ENCODE results near the gene FILIP1L.
"Not testable (repeated sequence)": the region's sequence is repeated elsewhere in the genome, so short reads cannot be mapped to it uniquely, and the experiment has no call there.

Gene FILIP1L

DNA sequence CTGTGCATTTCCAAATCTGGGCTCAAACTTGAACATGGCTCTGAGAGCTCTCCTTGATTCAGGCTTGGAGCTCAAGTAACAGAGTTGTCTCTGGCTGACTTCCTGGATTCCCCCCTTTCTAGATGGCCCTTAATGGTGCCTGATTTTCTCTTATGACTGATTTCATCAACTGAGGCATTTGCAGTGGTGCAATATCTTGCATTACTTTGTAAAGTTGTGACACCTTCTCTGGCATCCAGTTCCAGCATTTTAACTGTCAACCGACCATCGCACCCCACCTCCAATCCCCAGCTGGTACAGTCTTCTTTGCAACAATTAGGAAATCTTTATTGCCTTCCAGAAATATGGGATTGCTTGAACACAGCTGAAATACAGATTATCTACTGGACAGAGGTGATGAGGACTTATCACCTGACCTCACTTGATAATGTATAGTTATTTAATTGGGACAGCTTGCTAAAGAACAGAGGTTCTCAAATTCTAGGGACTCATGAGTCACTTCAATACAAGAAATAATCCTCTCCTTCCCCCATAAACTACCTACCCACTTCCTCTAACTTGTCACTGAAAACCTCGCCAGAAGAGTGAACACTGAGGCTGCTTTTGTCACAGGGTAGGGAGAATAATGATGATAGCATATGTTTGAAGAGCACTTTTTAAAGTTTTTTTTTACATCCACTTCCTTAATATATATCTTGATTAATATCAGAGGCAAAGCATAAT is 41.8 kb downstream of the FILIP1L start:
- DNase-seq: no peak

- DNase-seq: no peak
Measured at GRCh38 chr3:100069472-100069871, 44.8 kb downstream of the FILIP1L start.

DNA sequence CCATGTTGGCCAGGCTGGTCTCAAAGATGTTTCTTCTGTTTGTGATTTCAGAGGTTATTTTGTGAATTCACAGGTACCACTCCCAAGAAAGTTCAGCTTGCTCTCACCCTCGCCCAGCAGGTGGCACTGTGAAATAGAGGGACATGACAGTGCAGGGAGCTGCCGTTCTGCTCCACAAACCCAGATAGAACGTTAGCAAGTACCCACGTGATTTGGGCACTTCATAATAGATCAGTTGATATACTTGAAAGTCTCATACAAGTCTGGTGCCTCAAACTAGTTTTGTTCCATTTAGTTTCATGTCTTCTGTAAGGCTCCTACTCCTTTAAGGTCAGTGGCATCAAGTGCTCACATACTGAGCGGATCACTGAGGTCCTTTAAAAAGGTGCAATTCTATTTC is 45.5 kb downstream of the FILIP1L start:
- peak; percentile 82 for DNase-seq

GRCh38 chr3:100067589-100067988 is 46.7 kb downstream of the FILIP1L start:
- DNase-seq: no peak

DNA sequence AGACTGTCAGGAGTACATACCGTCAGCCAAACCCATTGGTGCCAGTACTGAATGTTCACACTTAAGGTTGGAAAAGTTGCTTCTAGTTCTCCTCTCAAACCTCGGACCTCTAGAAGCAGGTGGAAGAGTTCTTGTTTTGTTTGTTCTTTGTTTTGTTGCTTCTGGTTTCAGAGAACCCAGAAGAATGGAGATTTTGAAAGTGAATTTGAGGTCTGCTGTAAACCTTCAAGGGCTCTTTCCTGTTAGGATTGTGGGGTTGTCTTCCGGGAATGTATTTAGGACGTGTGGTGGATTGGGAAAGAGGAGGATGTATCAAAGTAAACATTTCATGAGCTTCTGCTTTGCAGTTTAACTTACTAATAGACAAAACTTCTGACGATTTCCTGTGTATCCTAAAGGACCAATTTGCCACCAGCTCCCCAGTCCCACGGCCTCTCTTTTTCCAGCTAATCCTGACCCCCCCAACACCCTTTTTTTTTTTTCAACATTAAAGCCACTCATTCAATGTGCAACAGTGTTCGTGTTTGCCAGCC is 50.3 kb downstream of the FILIP1L start:
- DNase-seq: no peak

DNA sequence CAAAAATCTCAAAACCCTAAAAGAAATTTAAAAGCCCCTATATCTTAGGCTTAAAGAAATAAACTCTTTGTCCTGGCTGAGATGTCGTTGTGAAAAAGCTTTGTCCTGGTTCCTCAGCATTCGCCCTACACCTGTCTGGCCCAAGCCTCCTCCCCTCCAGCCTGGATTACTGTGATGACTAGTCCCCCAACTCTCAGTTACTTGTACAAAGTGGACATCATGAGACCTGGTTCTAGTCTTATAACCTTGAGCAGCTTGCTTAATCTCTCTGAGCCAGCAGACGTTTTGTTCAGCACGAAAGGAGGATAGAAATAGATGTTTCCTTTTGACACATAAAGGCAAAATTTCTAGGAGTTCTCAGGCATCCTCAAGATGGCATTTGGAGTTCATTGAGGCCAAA is 51.6 kb downstream of the FILIP1L start:
- DNase-seq: no peak

DNA sequence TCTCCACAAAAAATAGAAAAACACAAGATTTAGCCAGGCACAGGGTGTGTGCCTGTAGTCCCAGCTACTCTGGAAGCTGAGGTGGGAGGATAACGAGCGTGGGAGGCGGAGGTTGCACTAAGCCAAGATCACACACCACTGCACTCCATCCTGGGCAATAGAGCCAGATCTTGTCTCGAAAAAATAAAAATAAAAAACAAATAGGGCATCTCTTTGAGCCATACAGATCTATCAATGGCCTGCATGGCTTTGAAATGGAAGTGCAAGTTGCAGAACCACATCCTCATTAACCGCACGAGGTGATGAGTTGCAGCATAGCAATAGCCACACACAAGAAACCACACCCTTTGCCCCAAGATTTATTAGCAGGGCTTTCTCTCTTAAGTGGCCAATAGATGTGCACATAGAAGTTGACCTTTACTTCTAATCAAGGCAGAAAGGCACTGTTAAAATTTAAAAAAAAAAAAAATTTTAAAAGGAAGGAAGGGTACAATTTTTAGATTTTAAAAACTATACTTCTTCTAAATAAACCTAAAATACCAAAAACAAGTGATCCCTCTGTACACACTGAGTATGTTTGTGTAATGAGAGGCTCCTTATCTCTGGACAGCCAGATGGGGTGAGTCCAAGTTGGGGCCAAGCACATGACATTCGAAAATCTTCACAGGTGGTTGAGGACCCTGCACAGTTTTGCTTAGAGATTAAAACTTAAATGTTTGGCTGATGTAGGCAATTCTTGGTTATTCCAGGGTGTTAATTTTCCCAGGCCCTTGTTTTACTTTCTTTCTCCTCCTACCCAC is 53.4 kb downstream of the FILIP1L start:
- no peak for DNase-seq

GRCh38 chr3:100059472-100059871 is 54.8 kb downstream of the FILIP1L start:
- DNase-seq: no peak

- no peak for DNase-seq
Measured at GRCh38 chr3:100057716-100058575, 56.4 kb downstream of the FILIP1L start.

GRCh38 chr3:100053951-100054620 is 60.2 kb downstream of the FILIP1L start:
- DNase-seq: no peak

- not testable (repeated sequence) for DNase-seq
Measured at GRCh38 chr3:100051513-100051912, 62.8 kb downstream of the FILIP1L start.

DNA sequence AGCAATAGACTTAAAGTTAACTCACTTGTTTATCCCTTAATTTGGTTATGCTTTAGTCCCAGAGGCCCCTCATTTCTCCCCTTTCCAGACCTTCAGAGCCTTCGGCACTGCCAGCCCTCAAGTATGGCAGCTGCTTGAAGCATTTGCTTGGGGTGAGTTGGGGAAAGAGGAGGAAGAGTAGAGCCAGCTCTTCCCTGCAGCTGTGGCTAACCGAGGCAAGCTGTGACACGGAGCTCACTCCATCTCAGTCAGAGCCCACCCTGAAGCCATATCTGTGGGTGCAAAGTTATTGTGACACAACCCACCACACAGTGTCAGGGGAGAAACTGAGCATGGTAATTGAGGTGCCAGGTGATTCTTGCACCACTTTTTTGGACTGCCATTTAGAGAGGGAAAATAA is 66.1 kb downstream of the FILIP1L start:
- DNase-seq: no peak

GRCh38 chr3:100047455-100048141 is 66.7 kb downstream of the FILIP1L start:
- DNase-seq: no peak

- no peak for DNase-seq
Measured at GRCh38 chr3:100046986-100047385, 67.3 kb downstream of the FILIP1L start.

- no peak for DNase-seq
Measured at GRCh38 chr3:100045696-100046095, 68.6 kb downstream of the FILIP1L start.

DNA sequence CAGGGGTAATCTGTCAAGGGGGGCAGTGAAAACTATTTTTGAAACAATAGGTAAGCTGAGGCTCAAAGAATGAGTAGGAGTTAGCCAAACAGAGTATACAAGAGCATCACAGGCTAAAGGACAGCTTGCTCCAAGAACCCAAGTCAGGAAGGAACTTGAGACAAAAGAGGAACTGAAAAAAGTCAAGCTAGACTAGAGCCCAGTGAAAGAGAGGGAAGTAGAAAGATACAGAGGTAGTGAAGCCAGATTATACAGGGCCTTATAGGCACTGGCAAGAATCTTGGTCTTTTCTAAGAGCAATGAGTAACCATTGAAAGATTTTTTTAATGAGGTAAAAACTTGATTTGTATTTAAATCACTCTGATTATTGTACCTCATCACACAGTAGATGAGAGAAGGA is 69.9 kb downstream of the FILIP1L start:
- no peak for DNase-seq

- DNase-seq: no peak
Measured at GRCh38 chr3:100043271-100043670, 71.0 kb downstream of the FILIP1L start.

- no peak for DNase-seq
Measured at GRCh38 chr3:100042166-100042981, 71.9 kb downstream of the FILIP1L start.

- no peak for DNase-seq
Measured at GRCh38 chr3:100041328-100041749, 73.0 kb downstream of the FILIP1L start.

DNA sequence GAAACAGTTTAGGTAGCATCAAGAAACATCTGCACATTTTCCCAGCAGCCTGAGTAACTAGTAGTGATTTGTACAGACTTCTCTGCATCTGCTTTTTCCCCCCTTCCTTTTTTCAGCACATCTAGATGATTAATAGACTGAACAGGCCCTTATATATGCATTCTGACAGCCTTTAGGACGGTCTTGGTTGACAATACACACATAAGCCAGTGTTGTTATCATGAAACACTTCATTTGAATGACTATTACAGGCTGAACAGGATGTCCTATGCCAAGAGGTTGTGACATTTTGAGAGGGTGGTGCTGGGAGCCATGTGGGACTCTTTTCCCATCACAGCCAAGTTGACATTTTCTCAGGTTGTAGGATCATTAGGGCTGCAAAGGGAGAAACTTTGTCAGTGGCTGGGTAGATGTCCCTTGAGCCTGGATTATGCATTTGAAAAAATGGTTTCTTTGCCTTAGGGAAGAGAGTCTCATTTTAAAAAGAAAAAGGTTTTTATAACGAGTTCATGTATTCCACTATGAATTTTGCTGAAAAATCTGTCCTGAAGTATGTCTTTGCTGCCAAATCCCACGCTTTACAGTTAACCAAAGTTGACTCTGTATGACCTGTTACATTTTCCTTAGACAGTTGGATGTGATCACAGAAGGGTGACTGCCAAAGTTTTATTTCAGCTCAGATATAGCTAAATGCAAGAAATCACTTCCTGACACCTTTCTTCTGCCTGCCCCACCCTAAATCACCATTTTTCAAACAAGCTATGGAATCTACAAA is 73.7 kb downstream of the FILIP1L start:
- no peak for DNase-seq
